ENCODE measurements around the gene PNMA1.

Gene PNMA1

GRCh38 chr14:73696466-73697400 lies 17.5 kb downstream of the PNMA1 start:
- no peak overlapping the region for H2BK15ac ChIP-seq (ENCODE audit: low read depth, poor library complexity, severe bottlenecking)
- H2AFZ ChIP-seq (ENCODE audit: low read depth, low read length) = no peak overlapping the region
- H3K4ac ChIP-seq (ENCODE audit: low read depth in 1 of 2, low read length in 2 of 2) = no peak overlapping the region
- no peaks in the 10 kb centered on the region for H3K9me3 ChIP-seq (ENCODE audit: control insufficient read depth, low read length)
- H3K23ac ChIP-seq (ENCODE audit: low read length in 2 of 2) = no peak overlapping the region
- WGBS = 49% methylated on average over 2 of the region's 2 CpGs
- H3K9ac ChIP-seq (ENCODE audit: low read length) = peak overlapping the region; percentile 79
- no peak overlapping the region for H4K91ac ChIP-seq (ENCODE audit: low read length)
- H3K4me2 ChIP-seq (ENCODE audit: low read length, poor library complexity, severe bottlenecking) = no peak overlapping the region
- peak overlapping the region in 1 of 2 experiments; percentile 33 for H3K4me3 ChIP-seq (ENCODE audit: insufficient read depth in 1 of 2, low read depth in 1 of 2, low read length in 2 of 2)
- no peak overlapping the region for H3K14ac ChIP-seq (ENCODE audit: low read length in 2 of 2)
- peaks cover 6% of the 10 kb centered on the region for H3K79me1 ChIP-seq (replicated peaks; ENCODE audit: low read length, poor library complexity, severe bottlenecking)
- peak; percentile 57 for DNase-seq
- H2BK12ac ChIP-seq (ENCODE audit: low read length in 2 of 2) = no peak overlapping the region
- no peak overlapping the region for H3K18ac ChIP-seq (ENCODE audit: low read depth in 1 of 2, low read length in 2 of 2)
- H3K27me3 ChIP-seq (ENCODE audit: control insufficient read depth in 1 of 2, insufficient read depth in 1 of 2, low read length in 2 of 2) = no peaks in the 10 kb centered on the region
- H3K4me1 ChIP-seq (ENCODE audit: control insufficient read depth, insufficient read depth, low read depth, low read length) = peaks cover 3% of the 10 kb centered on the region
- H4K8ac ChIP-seq (ENCODE audit: low read length) = no peak overlapping the region
- H2AK5ac ChIP-seq (ENCODE audit: low read length, severe bottlenecking) = no peak overlapping the region
- no peak overlapping the region for H2BK5ac ChIP-seq (ENCODE audit: low read depth, low read length, poor library complexity, severe bottlenecking)
- no peak overlapping the region for H3K27ac ChIP-seq (ENCODE audit: low read length, poor library complexity, severe bottlenecking)
- no peak overlapping the region for H2BK120ac ChIP-seq (ENCODE audit: low read depth, low read length)
- H3K36me3 ChIP-seq (ENCODE audit: control insufficient read depth in 1 of 2, insufficient read depth in 2 of 2, low read depth in 1 of 2, low read length in 2 of 2) = peaks cover 3 to 15% of the 10 kb centered on the region in 2 experiments

- 100% methylated on average over 2 of the region's 2 CpGs for WGBS
- peak overlapping the region; percentile 79 for H3K9ac ChIP-seq (ENCODE audit: low read length)
- H2AFZ ChIP-seq (ENCODE audit: low read depth, low read length) = no peak overlapping the region
- H3K4me3 ChIP-seq (ENCODE audit: insufficient read depth in 1 of 2, low read depth in 1 of 2, low read length in 2 of 2) = peak overlapping the region in 1 of 2 experiments; percentile 33
- H3K14ac ChIP-seq (ENCODE audit: low read length in 2 of 2) = no peak overlapping the region
- no peak overlapping the region for H2AK5ac ChIP-seq (ENCODE audit: low read length, severe bottlenecking)
- H2BK5ac ChIP-seq (ENCODE audit: low read depth, low read length, poor library complexity, severe bottlenecking) = no peak overlapping the region
- peaks cover 3 to 17% of the 10 kb centered on the region in 2 experiments for H3K36me3 ChIP-seq (ENCODE audit: control insufficient read depth in 1 of 2, insufficient read depth in 2 of 2, low read depth in 1 of 2, low read length in 2 of 2)
- no peaks in the 10 kb centered on the region for H3K9me3 ChIP-seq (ENCODE audit: control insufficient read depth, low read length)
- no peak overlapping the region for H3K27ac ChIP-seq (ENCODE audit: low read length, poor library complexity, severe bottlenecking)
- no peak overlapping the region for H3K18ac ChIP-seq (ENCODE audit: low read depth in 1 of 2, low read length in 2 of 2)
- peaks cover 6% of the 10 kb centered on the region for H3K79me1 ChIP-seq (replicated peaks; ENCODE audit: low read length, poor library complexity, severe bottlenecking)
- H3K4ac ChIP-seq (ENCODE audit: low read depth in 1 of 2, low read length in 2 of 2) = no peak overlapping the region
- DNase-seq = no peak
- H3K4me2 ChIP-seq (ENCODE audit: low read length, poor library complexity, severe bottlenecking) = no peak overlapping the region
- H3K23ac ChIP-seq (ENCODE audit: low read length in 2 of 2) = no peak overlapping the region
- no peak overlapping the region for H4K8ac ChIP-seq (ENCODE audit: low read length)
- H2BK12ac ChIP-seq (ENCODE audit: low read length in 2 of 2) = no peak overlapping the region
- H3K4me1 ChIP-seq (ENCODE audit: control insufficient read depth, insufficient read depth, low read depth, low read length) = peaks cover 3% of the 10 kb centered on the region
- H4K91ac ChIP-seq (ENCODE audit: low read length) = no peak overlapping the region
- H2BK15ac ChIP-seq (ENCODE audit: low read depth, poor library complexity, severe bottlenecking) = no peak overlapping the region
- H2BK120ac ChIP-seq (ENCODE audit: low read depth, low read length) = no peak overlapping the region
- H3K27me3 ChIP-seq (ENCODE audit: control insufficient read depth in 1 of 2, insufficient read depth in 1 of 2, low read length in 2 of 2) = no peaks in the 10 kb centered on the region
Measured at GRCh38 chr14:73695997-73696396, 18.2 kb downstream of the PNMA1 start.

DNA sequence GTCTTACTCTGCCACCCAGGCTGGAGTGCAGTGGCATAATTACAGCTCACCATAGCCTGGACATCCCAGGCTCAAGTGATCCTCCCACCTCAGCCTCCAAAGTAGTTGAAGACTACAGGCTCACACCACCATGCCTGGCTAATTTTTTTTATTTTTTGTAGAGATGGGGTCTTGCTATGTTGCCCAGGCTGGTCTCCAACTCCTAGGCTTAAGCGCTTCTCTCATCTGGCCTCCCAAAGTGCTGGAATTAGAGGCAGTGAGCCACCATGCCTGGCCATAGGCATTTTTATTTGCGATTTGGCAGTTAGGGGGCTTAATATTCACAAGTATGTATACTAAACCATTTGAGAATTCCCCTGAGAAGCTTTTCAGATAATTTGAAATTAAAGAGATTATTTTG lies 19.1 kb downstream of the PNMA1 start:
- no peak overlapping the region for H3K4me2 ChIP-seq (ENCODE audit: low read length, poor library complexity, severe bottlenecking)
- H3K79me1 ChIP-seq (replicated peaks; ENCODE audit: low read length, poor library complexity, severe bottlenecking) = peaks cover 6% of the 10 kb centered on the region
- H3K9me3 ChIP-seq (ENCODE audit: control insufficient read depth, low read length) = no peaks in the 10 kb centered on the region
- no peak overlapping the region for H3K9ac ChIP-seq (ENCODE audit: low read length)
- no peak overlapping the region for H3K23ac ChIP-seq (ENCODE audit: low read length in 2 of 2)
- no peak overlapping the region for H4K91ac ChIP-seq (ENCODE audit: low read length)
- no peak overlapping the region for H3K4ac ChIP-seq (ENCODE audit: low read depth in 1 of 2, low read length in 2 of 2)
- no peak overlapping the region for H2BK12ac ChIP-seq (ENCODE audit: low read length in 2 of 2)
- no peak overlapping the region for H4K8ac ChIP-seq (ENCODE audit: low read length)
- H2AFZ ChIP-seq (ENCODE audit: low read depth, low read length) = no peak overlapping the region
- H3K4me3 ChIP-seq (ENCODE audit: insufficient read depth in 1 of 2, low read depth in 1 of 2, low read length in 2 of 2) = no peak overlapping the region
- no peaks in the 10 kb centered on the region for H3K27me3 ChIP-seq (ENCODE audit: control insufficient read depth in 1 of 2, insufficient read depth in 1 of 2, low read length in 2 of 2)
- H2BK120ac ChIP-seq (ENCODE audit: low read depth, low read length) = no peak overlapping the region
- 100% methylated on average over 1 of the region's 2 CpGs for WGBS
- H2AK5ac ChIP-seq (ENCODE audit: low read length, severe bottlenecking) = no peak overlapping the region
- no peak overlapping the region for H2BK5ac ChIP-seq (ENCODE audit: low read depth, low read length, poor library complexity, severe bottlenecking)
- no peak overlapping the region for H3K14ac ChIP-seq (ENCODE audit: low read length in 2 of 2)
- no peak overlapping the region for H3K27ac ChIP-seq (ENCODE audit: low read length, poor library complexity, severe bottlenecking)
- no peak overlapping the region for H3K18ac ChIP-seq (ENCODE audit: low read depth in 1 of 2, low read length in 2 of 2)
- peaks cover 3 to 23% of the 10 kb centered on the region in 2 experiments for H3K36me3 ChIP-seq (ENCODE audit: control insufficient read depth in 1 of 2, insufficient read depth in 2 of 2, low read depth in 1 of 2, low read length in 2 of 2)
- no peak for DNase-seq
- H3K4me1 ChIP-seq (ENCODE audit: control insufficient read depth, insufficient read depth, low read depth, low read length) = peaks cover 2% of the 10 kb centered on the region
- H2BK15ac ChIP-seq (ENCODE audit: low read depth, poor library complexity, severe bottlenecking) = no peak overlapping the region

- 87% methylated on average over 2 of the region's 2 CpGs for WGBS
Measured at GRCh38 chr14:73694083-73694482, 20.1 kb downstream of the PNMA1 start.

More at GRCh38 chr14:73694083-73694482, 20.1 kb downstream of the PNMA1 start:
- no peak overlapping the region for H3K4me3 ChIP-seq (ENCODE audit: insufficient read depth in 1 of 2, low read depth in 1 of 2, low read length in 2 of 2)
- no peaks in the 10 kb centered on the region for H3K4me1 ChIP-seq (ENCODE audit: control insufficient read depth, insufficient read depth, low read depth, low read length)
- no peak overlapping the region for H3K4ac ChIP-seq (ENCODE audit: low read depth in 1 of 2, low read length in 2 of 2)
- no peak overlapping the region for H4K91ac ChIP-seq (ENCODE audit: low read length)
- no peak overlapping the region for H3K9ac ChIP-seq (ENCODE audit: low read length)
- no peak overlapping the region for H3K14ac ChIP-seq (ENCODE audit: low read length in 2 of 2)
- no peak overlapping the region for H2BK15ac ChIP-seq (ENCODE audit: low read depth, poor library complexity, severe bottlenecking)
- no peak overlapping the region for H2AFZ ChIP-seq (ENCODE audit: low read depth, low read length)
- peaks cover 3 to 27% of the 10 kb centered on the region in 2 experiments for H3K36me3 ChIP-seq (ENCODE audit: control insufficient read depth in 1 of 2, insufficient read depth in 2 of 2, low read depth in 1 of 2, low read length in 2 of 2)
- no peak overlapping the region for H3K18ac ChIP-seq (ENCODE audit: low read depth in 1 of 2, low read length in 2 of 2)
- H3K27me3 ChIP-seq (ENCODE audit: control insufficient read depth in 1 of 2, insufficient read depth in 1 of 2, low read length in 2 of 2) = no peaks in the 10 kb centered on the region
- no peak overlapping the region for H3K27ac ChIP-seq (ENCODE audit: low read length, poor library complexity, severe bottlenecking)
- H2AK5ac ChIP-seq (ENCODE audit: low read length, severe bottlenecking) = no peak overlapping the region
- DNase-seq = no peak
- H2BK12ac ChIP-seq (ENCODE audit: low read length in 2 of 2) = no peak overlapping the region
- no peak overlapping the region for H2BK120ac ChIP-seq (ENCODE audit: low read depth, low read length)
- H2BK5ac ChIP-seq (ENCODE audit: low read depth, low read length, poor library complexity, severe bottlenecking) = peak overlapping the region; percentile 1
- H3K4me2 ChIP-seq (ENCODE audit: low read length, poor library complexity, severe bottlenecking) = no peak overlapping the region
- H4K8ac ChIP-seq (ENCODE audit: low read length) = no peak overlapping the region
- no peak overlapping the region for H3K23ac ChIP-seq (ENCODE audit: low read length in 2 of 2)
- no peaks in the 10 kb centered on the region for H3K9me3 ChIP-seq (ENCODE audit: control insufficient read depth, low read length)
- H3K79me1 ChIP-seq (replicated peaks; ENCODE audit: low read length, poor library complexity, severe bottlenecking) = peaks cover 6% of the 10 kb centered on the region

Data from mesenchymal stem cell (in vitro differentiated cells and primary cell).